HEK293 (cell line): Measurements from ENCODE around the gene SLC39A11.
"Not testable (repeated sequence)": the region's sequence is repeated elsewhere in the genome, so short reads cannot be mapped to it uniquely, and the experiment has no call there.

ENCODE experiments used
- CTCF ChIA-PET: fragments of 350-600 bp; formaldehyde crosslinking; extraction: SDS; loops from one replicate; lab custom pipeline; 2021; ENCODE audit warnings: antibody characterized with exemption; lab: Yijun Ruan, JAX
- POLR2A ChIA-PET: fragments of 300-600 bp; formaldehyde crosslinking; extraction: SDS; loops from one replicate; lab custom pipeline; 2020; ENCODE audit warnings: antibody characterized with exemption, inconsistent platforms; lab: Yijun Ruan, JAX
- H3K27ac ChIP-seq: fragments of 200-500 bp; sonication (Bioruptor generic); 2 replicates; pipeline ENCODE4 v1.5.1; 2014; ENCODE audit warnings: low read depth, low read length, control low read depth, inconsistent platforms; ENCODE audit errors: extremely low read depth
- H3K36me3 ChIP-seq, 2 experiments: fragments of 200-500 bp in 1 of 2; sonication (Bioruptor generic) in 1 of 2; 1 replicate in 1 of 2; 2 replicates in 1 of 2; pipeline ENCODE4 v1.5.1; 2014 to 2017; ENCODE audit warnings: inconsistent platforms in 2 of 2, low read length in 2 of 2; ENCODE audit not compliant: control insufficient read depth in 2 of 2, insufficient read depth in 1 of 2
- H3K4me1 ChIP-seq: fragments of 200-500 bp; sonication (Bioruptor generic); 2 replicates; pipeline ENCODE4 v1.5.1; 2014; ENCODE audit warnings: mild to moderate bottlenecking, low read length, inconsistent platforms; ENCODE audit not compliant: control insufficient read depth, insufficient read depth
- H3K4me3 ChIP-seq: 2 replicates; pipeline ENCODE4 v1.5.1; 2011; ENCODE audit warnings: low read depth, mild to moderate bottlenecking, control low read depth, low read length, moderate library complexity
- H3K9me3 ChIP-seq: fragments of 200-500 bp; sonication (Bioruptor generic); 2 replicates; pipeline ENCODE4 v1.5.1; 2014; ENCODE audit warnings: low read depth, low read length, inconsistent platforms; ENCODE audit not compliant: control insufficient read depth, insufficient read depth
- BCL11B ChIP-seq: fragments of 450-650 bp; formaldehyde crosslinking; IDR thresholded peaks from 2 replicates; pipeline ENCODE4 v1.5.1; 2016; ENCODE audit warnings: low read depth, missing biosample characterization, missing genetic modification characterization
- EGR2 ChIP-seq: fragments of 450-650 bp; formaldehyde crosslinking; IDR thresholded peaks from 2 replicates; pipeline ENCODE4 v1.5.1; 2016; ENCODE audit warnings: low read depth, missing biosample characterization, missing genetic modification characterization
- GLI4 ChIP-seq: fragments of 450-650 bp; formaldehyde crosslinking; IDR thresholded peaks from 2 replicates; pipeline ENCODE4 v1.5.1; 2016; ENCODE audit warnings: missing biosample characterization, missing genetic modification characterization
- HOXC10 ChIP-seq: sonication (generic); formaldehyde crosslinking; IDR thresholded peaks from 2 replicates; pipeline ENCODE4 v1.8.1; 2023; ENCODE audit warnings: mild to moderate bottlenecking, missing genetic modification reagents
- KLF1 ChIP-seq: fragments of 450-650 bp; formaldehyde crosslinking; IDR thresholded peaks from 2 replicates; pipeline ENCODE4 v1.5.1; 2016; ENCODE audit warnings: missing biosample characterization, missing genetic modification characterization
- PRDM10 ChIP-seq: fragments of 450-650 bp; formaldehyde crosslinking; IDR thresholded peaks from 2 replicates; pipeline ENCODE4 v1.5.1; 2016; ENCODE audit warnings: missing biosample characterization, missing genetic modification characterization
- YY1 ChIP-seq: fragments of 450-650 bp; formaldehyde crosslinking; IDR thresholded peaks from 2 replicates; pipeline ENCODE4 v1.5.1; 2018; ENCODE audit warnings: missing biosample characterization, missing genetic modification characterization
- YY2 ChIP-seq: fragments of 450-650 bp; formaldehyde crosslinking; IDR thresholded peaks from 2 replicates; pipeline ENCODE4 v1.5.1; 2016; ENCODE audit warnings: missing biosample characterization, missing genetic modification characterization
- ZBTB1 ChIP-seq: fragments of 450-650 bp; formaldehyde crosslinking; IDR thresholded peaks from 2 replicates; pipeline ENCODE4 v1.5.1; 2016; ENCODE audit warnings: missing biosample characterization, missing genetic modification characterization
- ZNF114 ChIP-seq: fragments of 450-650 bp; formaldehyde crosslinking; IDR thresholded peaks from 2 replicates; pipeline ENCODE4 v1.5.0; 2017; ENCODE audit warnings: missing biosample characterization, missing genetic modification characterization
- ZNF16 ChIP-seq: fragments of 450-650 bp; formaldehyde crosslinking; IDR thresholded peaks from 2 replicates; pipeline ENCODE4 v1.5.1; 2016; ENCODE audit warnings: low read depth, missing biosample characterization, missing genetic modification characterization
- ZNF266 ChIP-seq: fragments of 450-650 bp; formaldehyde crosslinking; IDR thresholded peaks from 2 replicates; pipeline ENCODE4 v1.5.1; 2016; ENCODE audit warnings: missing biosample characterization, missing genetic modification characterization, low read depth
- ZNF274 ChIP-seq, 2 experiments: fragments of 200-500 bp in 1 of 2; fragments of 450-650 bp in 1 of 2; sonication (Bioruptor generic) in 1 of 2; formaldehyde crosslinking in 1 of 2; IDR thresholded peaks; 2 replicates each; pipeline versions ENCODE4 v1.5.1 to v1.6.1; 2014 to 2016; ENCODE audit warnings: borderline replicate concordance in 1 of 2, inconsistent platforms in 1 of 2, low read length in 1 of 2, missing biosample characterization in 1 of 2, missing genetic modification characterization in 1 of 2
- ZNF292 ChIP-seq: fragments of 450-650 bp; formaldehyde crosslinking; IDR thresholded peaks from 2 replicates; pipeline ENCODE4 v1.5.1; 2016; ENCODE audit warnings: low read depth, missing biosample characterization, missing genetic modification characterization, borderline replicate concordance
- ZNF341 ChIP-seq: fragments of 450-650 bp; formaldehyde crosslinking; IDR thresholded peaks from 2 replicates; pipeline ENCODE4; 2016; ENCODE audit warnings: low read depth, missing biosample characterization, missing genetic modification characterization
- ZNF350 ChIP-seq: fragments of 450-650 bp; formaldehyde crosslinking; IDR thresholded peaks from 2 replicates; pipeline ENCODE4 v1.5.0; 2017; ENCODE audit warnings: missing biosample characterization, mild to moderate bottlenecking, missing genetic modification characterization
- ZNF560 ChIP-seq: fragments of 450-650 bp; formaldehyde crosslinking; IDR thresholded peaks from 2 replicates; pipeline ENCODE4 v1.5.1; 2017; ENCODE audit warnings: missing biosample characterization, missing genetic modification characterization, borderline replicate concordance
- ZNF610 ChIP-seq: fragments of 450-650 bp; formaldehyde crosslinking; IDR thresholded peaks from 2 replicates; pipeline ENCODE4 v1.5.1; 2016; ENCODE audit warnings: missing biosample characterization, missing genetic modification characterization, borderline replicate concordance
- ZNF785 ChIP-seq: fragments of 450-650 bp; formaldehyde crosslinking; IDR thresholded peaks from 2 replicates; pipeline ENCODE4 v1.5.1; 2016; ENCODE audit warnings: missing biosample characterization, missing genetic modification characterization
- ZNF837 ChIP-seq: fragments of 450-650 bp; formaldehyde crosslinking; IDR thresholded peaks from 2 replicates; pipeline ENCODE4 v1.5.1; 2016; ENCODE audit warnings: missing biosample characterization, missing genetic modification characterization
- TF ChIP-seq, protein P1 (sequence below): fragments of 450-650 bp; formaldehyde crosslinking; IDR thresholded peaks from 2 replicates; pipeline ENCODE4 v1.5.1; 2016; ENCODE audit warnings: missing biosample characterization, missing genetic modification characterization
- TF ChIP-seq, protein P2 (sequence below): fragments of 450-650 bp; formaldehyde crosslinking; IDR thresholded peaks from 2 replicates; pipeline ENCODE4 v1.5.1; 2016; ENCODE audit warnings: missing biosample characterization, missing genetic modification characterization

The SLC39A11 gene

DNA sequence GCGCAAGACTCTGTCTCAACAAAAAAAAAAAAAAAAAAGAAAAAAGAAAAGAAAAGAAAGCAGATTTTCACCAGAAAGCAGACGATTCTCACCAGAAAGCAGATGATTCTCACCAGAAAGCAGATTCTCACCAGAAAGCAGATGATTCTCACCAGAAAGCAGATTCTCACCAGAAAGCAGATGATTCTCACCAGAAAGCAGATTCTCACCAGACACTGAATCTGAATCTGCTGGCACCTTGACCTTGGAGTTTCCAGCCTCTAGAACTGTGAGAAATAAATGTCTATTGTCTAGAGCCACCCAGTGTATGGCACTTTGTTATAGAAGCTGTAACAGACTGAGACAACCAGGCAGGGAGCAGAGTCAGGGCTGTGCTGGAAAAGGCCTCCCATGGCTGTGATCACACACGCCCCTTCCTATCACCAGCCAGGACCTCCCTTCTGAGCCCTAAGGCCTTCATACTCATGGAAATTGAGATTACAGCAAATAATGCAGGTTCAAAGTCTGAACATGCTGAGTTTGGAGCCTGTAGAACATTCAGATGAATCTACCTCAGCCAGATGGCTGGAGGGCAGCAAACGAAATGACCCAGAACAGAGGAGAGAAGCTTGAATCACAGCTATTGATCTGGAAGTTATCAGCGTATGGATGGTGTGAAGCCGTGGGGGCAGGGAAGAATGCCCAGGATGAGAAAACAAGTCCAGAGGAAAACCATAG lies 309.3 kb downstream of the SLC39A11 start:
- Histone ChIP-seq H3K4me3 (no peak overlapping the region), H3K4me1 (no peaks in the 10 kb centered on the region), H3K9me3 (no peaks in the 10 kb centered on the region), H3K36me3 (no peaks in the 10 kb centered on the region), H3K27ac (no peak overlapping the region)
- ChIA-PET CTCF (interaction anchor here (0.9 kb wide), 1 partner anchor 58 kb away, joined by 3 read pairs; no protein-coding TSS in a partner anchor), POLR2A (no interaction called here)
- no peak for TF ChIP-seq ZNF837 (tag by site-specific recombination)
- TF ChIP-seq ZNF785 (tag by site-specific recombination), result no peak
- no peak for TF ChIP-seq ZNF350 (tag by site-specific recombination)
- TF ChIP-seq, protein P1, sequence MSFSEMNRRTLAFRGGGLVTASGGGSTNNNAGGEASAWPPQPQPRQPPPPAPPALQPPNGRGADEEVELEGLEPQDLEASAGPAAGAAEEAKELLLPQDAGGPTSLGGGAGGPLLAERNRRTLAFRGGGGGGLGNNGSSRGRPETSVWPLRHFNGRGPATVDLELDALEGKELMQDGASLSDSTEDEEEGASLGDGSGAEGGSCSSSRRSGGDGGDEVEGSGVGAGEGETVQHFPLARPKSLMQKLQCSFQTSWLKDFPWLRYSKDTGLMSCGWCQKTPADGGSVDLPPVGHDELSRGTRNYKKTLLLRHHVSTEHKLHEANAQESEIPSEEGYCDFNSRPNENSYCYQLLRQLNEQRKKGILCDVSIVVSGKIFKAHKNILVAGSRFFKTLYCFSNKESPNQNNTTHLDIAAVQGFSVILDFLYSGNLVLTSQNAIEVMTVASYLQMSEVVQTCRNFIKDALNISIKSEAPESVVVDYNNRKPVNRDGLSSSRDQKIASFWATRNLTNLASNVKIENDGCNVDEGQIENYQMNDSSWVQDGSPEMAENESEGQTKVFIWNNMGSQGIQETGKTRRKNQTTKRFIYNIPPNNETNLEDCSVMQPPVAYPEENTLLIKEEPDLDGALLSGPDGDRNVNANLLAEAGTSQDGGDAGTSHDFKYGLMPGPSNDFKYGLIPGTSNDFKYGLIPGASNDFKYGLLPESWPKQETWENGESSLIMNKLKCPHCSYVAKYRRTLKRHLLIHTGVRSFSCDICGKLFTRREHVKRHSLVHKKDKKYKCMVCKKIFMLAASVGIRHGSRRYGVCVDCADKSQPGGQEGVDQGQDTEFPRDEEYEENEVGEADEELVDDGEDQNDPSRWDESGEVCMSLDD (tag by site-specific recombination), result no peak
- TF ChIP-seq GLI4, result no peak
- no peak for TF ChIP-seq ZBTB1 (tag by site-specific recombination)
- no peak for TF ChIP-seq ZNF560 (tag by site-specific recombination)
- TF ChIP-seq ZNF274 (IDR thresholded peaks at IDR 0.05; ENCODE audit: low read length), result no peak
- no peak for TF ChIP-seq ZNF274 (tag by site-specific recombination; IDR thresholded peaks at IDR 0.05; ENCODE audit: borderline replicate concordance)
- TF ChIP-seq BCL11B (tag by site-specific recombination), result no peak
- TF ChIP-seq ZNF610 (tag by site-specific recombination), result no peak
- no peak for TF ChIP-seq ZNF292 (tag by site-specific recombination)
- TF ChIP-seq ZNF16 (tag by site-specific recombination), result no peak
- TF ChIP-seq, protein P2, sequence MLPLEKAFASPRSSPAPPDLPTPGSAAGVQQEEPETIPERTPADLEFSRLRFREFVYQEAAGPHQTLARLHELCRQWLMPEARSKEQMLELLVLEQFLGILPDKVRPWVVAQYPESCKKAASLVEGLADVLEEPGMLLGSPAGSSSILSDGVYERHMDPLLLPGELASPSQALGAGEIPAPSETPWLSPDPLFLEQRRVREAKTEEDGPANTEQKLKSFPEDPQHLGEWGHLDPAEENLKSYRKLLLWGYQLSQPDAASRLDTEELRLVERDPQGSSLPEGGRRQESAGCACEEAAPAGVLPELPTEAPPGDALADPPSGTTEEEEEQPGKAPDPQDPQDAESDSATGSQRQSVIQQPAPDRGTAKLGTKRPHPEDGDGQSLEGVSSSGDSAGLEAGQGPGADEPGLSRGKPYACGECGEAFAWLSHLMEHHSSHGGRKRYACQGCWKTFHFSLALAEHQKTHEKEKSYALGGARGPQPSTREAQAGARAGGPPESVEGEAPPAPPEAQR (tag by site-specific recombination), result no peak

- CTCF ChIA-PET, result interaction anchor here (0.9 kb wide), 1 partner anchor 57 kb away, joined by 3 read pairs; no protein-coding TSS in a partner anchor
- H3K27ac ChIP-seq, POLR2A ChIA-PET, H3K36me3 ChIP-seq, H3K4me1 ChIP-seq, H3K9me3 ChIP-seq, H3K4me3 ChIP-seq: not testable (repeated sequence)
Measured at GRCh38 chr17:72782437-72782836, 310.1 kb downstream of the SLC39A11 start.

DNA sequence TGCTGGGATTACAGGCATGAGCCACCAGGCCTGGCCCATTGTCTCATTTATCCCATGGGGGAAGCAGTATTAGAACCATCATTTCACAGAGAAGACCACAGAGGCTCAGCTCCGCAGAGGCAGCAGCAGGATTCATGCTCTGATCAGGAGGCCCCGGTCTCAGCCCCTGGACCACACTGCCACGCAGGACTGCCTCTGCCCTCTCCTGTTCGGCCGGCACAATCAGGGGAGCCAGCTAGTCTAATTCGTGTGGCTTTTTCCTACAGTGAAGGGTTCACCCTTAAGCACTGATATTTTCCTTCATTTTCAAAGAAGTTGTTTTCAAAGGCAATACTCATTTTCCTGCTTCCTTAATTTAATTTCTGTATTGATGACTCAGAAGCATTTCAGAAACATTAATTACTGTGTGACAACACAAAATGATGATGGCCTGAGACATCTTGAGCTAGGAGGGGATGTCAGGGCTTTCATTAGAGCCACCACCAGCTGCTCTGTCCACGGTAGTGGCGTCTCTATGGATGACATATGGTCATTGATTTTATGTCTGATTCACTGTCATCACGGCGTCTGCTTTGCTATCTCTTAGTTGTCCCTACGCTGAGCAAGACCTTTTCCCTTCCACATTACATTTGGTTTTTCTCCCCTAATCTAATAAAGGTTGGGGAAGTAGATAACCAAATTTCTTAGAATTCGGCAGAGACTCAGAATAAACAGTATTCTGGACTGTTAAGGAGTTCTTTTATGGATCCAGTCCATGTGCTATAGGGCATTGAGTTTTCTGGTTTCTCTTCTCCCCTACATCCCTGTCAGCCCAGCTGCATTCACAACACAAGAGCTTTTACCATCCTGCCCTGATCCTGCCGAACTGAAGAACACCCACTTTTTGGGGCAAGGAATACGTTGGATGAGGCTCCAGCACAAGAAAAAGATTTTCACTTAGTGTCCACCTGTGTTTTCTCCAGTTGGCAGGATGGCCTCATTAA lies 314.0 kb downstream of the SLC39A11 start:
- Histone ChIP-seq H3K4me3 (no peak overlapping the region), H3K27ac (no peak overlapping the region), H3K9me3 (no peaks in the 10 kb centered on the region), H3K36me3 (no peaks in the 10 kb centered on the region), H3K4me1 (no peaks in the 10 kb centered on the region; the same call in 1 of the 2 replicates)
- ChIA-PET CTCF (no interaction called here), POLR2A (no interaction called here)
- no peak for TF ChIP-seq EGR2 (tag by site-specific recombination)
- TF ChIP-seq ZNF114 (tag by site-specific recombination), result no peak
- no peak for TF ChIP-seq YY1
- no peak for TF ChIP-seq HOXC10 (CRISPR knock-in tag)
- TF ChIP-seq KLF1 (tag by site-specific recombination), result no peak
- no peak for TF ChIP-seq ZNF266
- TF ChIP-seq ZNF341 (tag by site-specific recombination), result no peak
- TF ChIP-seq YY2 (tag by site-specific recombination), result no peak
- TF ChIP-seq PRDM10 (tag by site-specific recombination), result no peak
